HG03175 (cell line): ENCODE results near the gene SPATS2.
"Not testable (repeated sequence)": the region's sequence is repeated elsewhere in the genome, so short reads cannot be mapped to it uniquely, and the experiment has no call there.

Source experiments
- ATAC-seq: cut with Tn5 transposase; IDR thresholded peaks from one replicate; pipeline ENCODE4 v1.9.1; 2021; ENCODE audit warnings: mild to moderate bottlenecking, moderate library complexity; ENCODE audit not compliant: unreplicated experiment

SPATS2 gene

GRCh38 chr12:49349266-49349665 is 18.0 kb upstream of the SPATS2 start:
- no peak for ATAC-seq

GRCh38 chr12:49352351-49352750 is 14.9 kb upstream of the SPATS2 start:
- no peak for ATAC-seq

GRCh38 chr12:49355913-49356312 is 11.3 kb upstream of the SPATS2 start:
- no peak for ATAC-seq

- no peak for ATAC-seq
These were observed 10.1 kb upstream of the SPATS2 start for GRCh38 chr12:49357103-49357678.

GRCh38 chr12:49358483-49359141 is 8.7 kb upstream of the SPATS2 start:
- ATAC-seq: peak; percentile 42

GRCh38 chr12:49359671-49360070 is 7.6 kb upstream of the SPATS2 start:
- ATAC-seq: no peak

GRCh38 chr12:49362077-49362476 is 5.2 kb upstream of the SPATS2 start:
- ATAC-seq: no peak

GRCh38 chr12:49364989-49365388 is 2.3 kb upstream of the SPATS2 start:
- ATAC-seq: no peak

GRCh38 chr12:49365542-49365941 is 1.7 kb upstream of the SPATS2 start:
- ATAC-seq: no peak

GRCh38 chr12:49366096-49366651 is 1.1 kb upstream of the SPATS2 start:
- peak; percentile 17 for ATAC-seq

- peak; percentile 64 for ATAC-seq
These were observed 446 bp upstream of the SPATS2 start for GRCh38 chr12:49366652-49367380.

GRCh38 chr12:49368240-49368600 is 958 bp downstream of the SPATS2 start:
- no peak for ATAC-seq

- peak; percentile 40 for ATAC-seq
These were observed 2.3 kb downstream of the SPATS2 start for GRCh38 chr12:49369411-49370145.

GRCh38 chr12:49370539-49370938 is 3.3 kb downstream of the SPATS2 start:
- ATAC-seq: no peak

- peak; percentile 72 for ATAC-seq
These were observed 8.1 kb downstream of the SPATS2 start for GRCh38 chr12:49375406-49375805.

GRCh38 chr12:49377386-49377785 is 10.1 kb downstream of the SPATS2 start:
- ATAC-seq: no peak

- ATAC-seq: not testable (repeated sequence)
These were observed 12.9 kb downstream of the SPATS2 start for GRCh38 chr12:49380184-49380583.

- ATAC-seq: no peak
These were observed 21.6 kb downstream of the SPATS2 start for GRCh38 chr12:49388682-49389386.

GRCh38 chr12:49389387-49389703 is 22.1 kb downstream of the SPATS2 start:
- ATAC-seq: no peak

- ATAC-seq: no peak
These were observed 29.7 kb downstream of the SPATS2 start for GRCh38 chr12:49397000-49397399.

- no peak for ATAC-seq
These were observed 33.0 kb downstream of the SPATS2 start for GRCh38 chr12:49400304-49400703.
